GM23248 (cell line): ENCODE measurements around the gene UBE2B. TPM values are rescaled to one million over a fixed set of nuclear protein-coding genes. Genes with fewer than 3 reads are reported as not detected.
A peak's percentile ranks its signal among the peaks of the same experiment; 100 is the strongest.

Experiments used
- DNase-seq: peaks from one replicate; pipeline ENCODE4 v3.0.0-alpha.2; 2015
- H2AFZ ChIP-seq: fragments of 200-600 bp; sonication (generic); 2 replicates; pipeline ENCODE4 v1.6.1; 2016; ENCODE audit warnings: antibody characterized with exemption
- H3F3A ChIP-seq: fragments of 200-600 bp; sonication (generic); 2 replicates; pipeline ENCODE4 v1.6.1; 2016; ENCODE audit warnings: mild to moderate bottlenecking, antibody characterized with exemption, mixed run types; ENCODE audit not compliant: insufficient read depth
- H3K27ac ChIP-seq: fragments of 200-600 bp; sonication (generic); 2 replicates; pipeline ENCODE4 v1.5.1; 2016; ENCODE audit warnings: mild to moderate bottlenecking
- H3K27me3 ChIP-seq: fragments of 200-600 bp; sonication (generic); replicated peaks from 2 replicates; pipeline ENCODE4 v1.6.1; 2016; ENCODE audit warnings: mild to moderate bottlenecking; ENCODE audit not compliant: insufficient read depth
- H3K36me3 ChIP-seq: fragments of 200-600 bp; sonication (generic); 2 replicates; pipeline ENCODE4 v1.6.1; 2016; ENCODE audit warnings: low read depth, mild to moderate bottlenecking
- H3K4me1 ChIP-seq: fragments of 200-600 bp; sonication (generic); 2 replicates; pipeline ENCODE4 v1.6.1; 2016; ENCODE audit warnings: mild to moderate bottlenecking; ENCODE audit not compliant: insufficient read depth
- H3K4me2 ChIP-seq: fragments of 200-600 bp; sonication (generic); one replicate; pipeline ENCODE4 v1.6.1; 2016; ENCODE audit warnings: mild to moderate bottlenecking; ENCODE audit not compliant: unreplicated experiment
- H3K4me3 ChIP-seq: fragments of 200-600 bp; sonication (generic); 2 replicates; pipeline ENCODE4 v1.5.1; 2016; ENCODE audit warnings: mild to moderate bottlenecking
- H3K79me2 ChIP-seq: fragments of 200-600 bp; sonication (generic); 2 replicates; pipeline ENCODE4 v1.6.1; 2016; ENCODE audit warnings: mild to moderate bottlenecking; ENCODE audit not compliant: insufficient read depth
- H3K9ac ChIP-seq: fragments of 200-600 bp; sonication (generic); 2 replicates; pipeline ENCODE4 v1.6.1; 2016; ENCODE audit warnings: mild to moderate bottlenecking
- H3K9me2 ChIP-seq: fragments of 200-600 bp; sonication (generic); 2 replicates; pipeline ENCODE4 v1.6.1; 2016; ENCODE audit warnings: mixed run types, mild to moderate bottlenecking, moderate library complexity; ENCODE audit not compliant: insufficient read depth
- H3K9me3 ChIP-seq: fragments of 200-600 bp; sonication (generic); one replicate; pipeline ENCODE4 v1.6.1; 2017; ENCODE audit warnings: low read depth
- H4K20me1 ChIP-seq: fragments of 200-600 bp; sonication (generic); 2 replicates; pipeline ENCODE4 v1.6.0; 2016; ENCODE audit not compliant: insufficient read depth
- EZH2 ChIP-seq: fragments of 200-600 bp; sonication (generic); IDR thresholded peaks from 2 replicates; pipeline ENCODE4 v1.6.1; 2018; ENCODE audit warnings: antibody characterized with exemption, mild to moderate bottlenecking; ENCODE audit not compliant: insufficient read depth, poor library complexity, severe bottlenecking
- EZH2phosphoT487 ChIP-seq: fragments of 200-600 bp; sonication (generic); IDR thresholded peaks from 2 replicates; pipeline ENCODE4 v1.6.1; 2018; ENCODE audit warnings: antibody characterized with exemption, moderate library complexity, mild to moderate bottlenecking, low read depth; ENCODE audit not compliant: insufficient read depth
- WGBS, 2 experiments: methylation state at CpG; one replicate each; pipeline ENCODE4 v1.1.6; 2015 to 2017; ENCODE audit warnings: low lambda C conversion rate in 2 of 2, low coverage in 1 of 2; ENCODE audit errors: missing lambda C conversion rate in 2 of 2; 5-methylcytosine and 5-hydroxymethylcytosine counted together
- in situ Hi-C: fragments of 300-500 bp; cut with MboI; formaldehyde crosslinking; loops from 2 replicates; pipeline ENCODE4 v1.15.0; 2020
- polyA plus RNA-seq: library from polyadenylated mRNA; unstranded; fragments of >200 nt; fragmentation: Nextera tagmentation; extraction: Ambion mirVana; gene quantifications from 2 replicates; pipeline ENCODE4 v1.2.1, GENCODE V29; 2016
- total RNA-seq: library from RNA; depleted of rRNA; stranded (reverse); fragments of >200 nt; shearing (Covaris generic); gene quantifications from 2 replicates; pipeline ENCODE4 v1.2.3, GENCODE V29; 2014

The UBE2B gene
- total and polyA plus RNA-seq, 2 experiments from 2014 or later = 21.7 to 376 TPM

DNA sequence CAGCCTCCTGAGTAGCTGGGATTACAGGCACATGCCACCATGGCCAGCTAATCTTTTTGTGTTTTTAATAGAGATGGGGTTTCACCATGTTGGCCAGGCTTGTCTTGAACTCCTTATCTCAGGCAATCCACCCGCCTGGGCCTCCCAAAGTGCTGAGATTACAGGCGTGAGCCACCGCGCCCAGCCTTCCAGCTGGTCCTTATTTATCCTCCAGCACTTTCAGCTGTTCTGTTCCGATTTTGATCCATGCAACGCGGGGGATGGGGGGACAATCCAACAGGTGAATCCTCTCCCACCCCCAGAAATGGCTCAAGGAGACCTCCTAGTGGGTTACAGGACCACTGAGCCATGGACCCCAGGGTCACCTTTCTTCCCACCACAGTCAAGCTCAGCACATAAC, 55.0 kb downstream of the UBE2B start:
- H3K9me2 ChIP-seq = no peaks in the 10 kb centered on the region
- H3K79me2 ChIP-seq = no peaks in the 10 kb centered on the region
- no peak overlapping the region for H3K27ac ChIP-seq
- TF ChIP-seq EZH2phosphoT487 (no peak), EZH2 (no peak)
- no peak overlapping the region for H3K4me3 ChIP-seq
- H4K20me1 ChIP-seq = no peaks in the 10 kb centered on the region
- no peak for DNase-seq
- no peak overlapping the region for H2AFZ ChIP-seq
- no peaks in the 10 kb centered on the region for H3K9me3 ChIP-seq
- in situ Hi-C loops = no loop called here
- 72 to 79% methylated on average over 7 of the region's 7 CpGs for WGBS, 2 experiments
- no peak overlapping the region for H3K9ac ChIP-seq
- no peaks in the 10 kb centered on the region for H3K27me3 ChIP-seq
- H3K36me3 ChIP-seq = no peaks in the 10 kb centered on the region
- no peak overlapping the region for H3K4me2 ChIP-seq
- no peaks in the 10 kb centered on the region for H3K4me1 ChIP-seq
- no peaks in the 10 kb centered on the region for H3F3A ChIP-seq

DNA sequence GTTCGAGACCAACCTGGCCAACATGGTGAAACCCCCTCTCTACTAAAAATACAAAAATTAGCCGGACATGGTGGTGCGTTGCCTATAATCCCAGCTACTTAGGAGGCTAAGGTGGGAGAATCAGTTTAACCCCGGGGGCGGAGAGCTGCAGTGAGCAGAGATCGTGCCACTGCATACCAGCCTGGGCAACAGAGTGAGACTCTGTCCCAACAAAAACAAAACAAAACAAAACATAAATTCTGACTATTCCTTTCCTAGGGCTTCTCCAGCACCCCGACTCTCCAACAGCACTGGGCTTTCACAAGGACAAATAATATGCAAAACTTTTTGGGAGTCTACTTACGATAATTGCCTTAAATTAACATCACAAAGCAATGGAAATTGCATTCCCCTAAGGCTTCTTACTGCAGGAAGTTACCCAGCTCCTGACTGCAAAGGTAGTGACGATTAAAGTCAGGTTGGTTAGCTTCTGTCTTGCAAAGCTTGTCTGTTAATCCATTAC, 56.2 kb downstream of the UBE2B start:
- in situ Hi-C loops = no loop called here
- TF ChIP-seq EZH2phosphoT487 = no peak
- TF ChIP-seq EZH2 = no peak

DNA sequence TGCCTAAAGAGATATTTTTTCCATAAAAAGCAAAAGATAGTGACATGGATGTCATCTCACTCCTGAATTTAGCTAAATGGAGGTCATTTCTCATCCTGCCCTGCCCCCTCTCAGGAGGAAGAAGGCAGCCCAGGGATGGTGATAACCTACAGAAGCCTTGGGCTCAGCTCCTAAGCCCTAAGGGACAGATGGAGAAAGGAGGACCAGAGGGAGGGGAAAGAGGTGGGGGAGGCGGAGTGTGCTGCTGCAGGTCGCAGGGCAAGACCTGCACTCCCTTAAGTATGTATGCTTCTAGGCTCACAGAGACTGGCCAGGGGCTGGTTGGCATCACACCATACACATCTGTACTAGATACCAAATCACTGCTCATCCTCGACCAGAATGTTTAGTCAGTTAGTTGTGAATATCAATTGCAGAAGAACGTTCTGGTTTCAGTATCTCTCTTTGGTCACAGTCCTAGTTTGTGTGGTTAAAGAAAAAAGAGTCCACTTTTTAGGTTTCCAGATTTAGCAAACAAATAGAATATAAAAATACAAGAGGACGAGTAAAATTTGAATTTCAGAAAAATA, 58.7 kb downstream of the UBE2B start:
- Histone ChIP-seq H3K9me3 (no peaks in the 10 kb centered on the region), H3K4me3 (no peak overlapping the region), H3K27ac (no peak overlapping the region), H2AFZ (no peak overlapping the region), H3K9ac (no peak overlapping the region), H3K4me2 (no peak overlapping the region), H3K36me3 (no peaks in the 10 kb centered on the region), H3F3A (peaks cover 4% of the 10 kb centered on the region), H3K4me1 (peaks cover 1% of the 10 kb centered on the region), H3K9me2 (no peaks in the 10 kb centered on the region), H3K79me2 (no peaks in the 10 kb centered on the region), H4K20me1 (no peaks in the 10 kb centered on the region), H3K27me3 (no peaks in the 10 kb centered on the region)
- in situ Hi-C loops = no loop called here
- DNase-seq = no peak
- WGBS, 2 experiments = 70 to 72% methylated on average over 5 of the region's 5 CpGs
- TF ChIP-seq EZH2phosphoT487 (no peak), EZH2 (no peak)

More for the DNA sequence above, 56.2 kb downstream of the UBE2B start:
- no peak for DNase-seq
- Histone ChIP-seq H3K9me2 (no peaks in the 10 kb centered on the region), H3K79me2 (no peaks in the 10 kb centered on the region), H3K27ac (no peak overlapping the region), H3K9me3 (no peaks in the 10 kb centered on the region), H3F3A (no peaks in the 10 kb centered on the region), H3K27me3 (no peaks in the 10 kb centered on the region), H3K4me3 (no peak overlapping the region), H2AFZ (peak overlapping the region; percentile 66), H4K20me1 (no peaks in the 10 kb centered on the region), H3K4me2 (no peak overlapping the region), H3K36me3 (no peaks in the 10 kb centered on the region), H3K9ac (no peak overlapping the region), H3K4me1 (no peaks in the 10 kb centered on the region)
- WGBS, 2 experiments = 63 to 68% methylated on average over 9 of the region's 9 CpGs

DNA sequence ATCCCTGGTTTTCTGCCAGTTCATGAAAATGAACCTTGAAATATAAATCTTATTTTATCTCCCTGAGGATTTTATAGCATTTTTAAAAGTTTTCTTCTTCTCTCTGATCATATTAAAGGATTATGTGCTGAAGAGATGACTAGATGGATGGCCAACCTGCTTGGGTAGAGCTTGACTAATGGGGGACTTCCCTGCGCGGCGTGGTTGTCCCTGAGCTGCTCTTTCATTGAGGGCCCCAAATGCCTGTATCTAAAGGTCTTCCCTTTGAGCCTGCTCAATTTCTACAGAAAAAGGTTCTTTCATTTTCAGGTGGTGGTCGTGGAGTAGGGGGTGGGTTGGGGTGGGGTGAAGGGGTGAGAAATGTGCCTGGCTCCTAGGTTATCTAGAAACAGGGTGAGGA, 60.8 kb downstream of the UBE2B start:
- H3K27me3 ChIP-seq = no peaks in the 10 kb centered on the region
- TF ChIP-seq EZH2phosphoT487 (no peak), EZH2 (no peak)
- no peak overlapping the region for H2AFZ ChIP-seq
- peaks cover 21% of the 10 kb centered on the region for H3K4me1 ChIP-seq
- H3K4me2 ChIP-seq = no peak overlapping the region
- no peaks in the 10 kb centered on the region for H3K79me2 ChIP-seq
- H3K9me3 ChIP-seq = no peaks in the 10 kb centered on the region
- H3K9ac ChIP-seq = no peak overlapping the region
- H3K36me3 ChIP-seq = no peaks in the 10 kb centered on the region
- H3F3A ChIP-seq = peaks cover 21% of the 10 kb centered on the region
- no peaks in the 10 kb centered on the region for H4K20me1 ChIP-seq
- WGBS, 2 experiments = 96 to 98% methylated on average over 4 of the region's 4 CpGs
- in situ Hi-C loops = no loop called here
- no peak overlapping the region for H3K27ac ChIP-seq
- no peak for DNase-seq
- H3K9me2 ChIP-seq = no peaks in the 10 kb centered on the region
- no peak overlapping the region for H3K4me3 ChIP-seq
